Tibial artery (tissue), 4 donors: ENCODE results near the gene GTPBP4.

Source experiments
- DNase-seq, 2 donors: peaks; one replicate each; pipeline ENCODE4 v3.0.0-alpha.2; 2019
- H3K27ac ChIP-seq, 2 donors: fragments of 200-600 bp; sonication (generic) in 1 of 2; 1 replicate in 1 of 2; 2 replicates in 1 of 2; pipeline ENCODE4 v1.5.1; 2018 to 2019; ENCODE audit warnings: mild to moderate bottlenecking in 1 of 2
- H3K27me3 ChIP-seq, 2 donors: fragments of 200-600 bp; sonication (generic) in 1 of 2; one replicate each; pipeline versions ENCODE4 v1.5.1 to v1.6.0; 2016 to 2019
- H3K36me3 ChIP-seq, 3 donors: fragments of 200-600 bp; sonication (generic) in 2 of 3; one replicate each; pipeline ENCODE4 v1.5.1; 2016 to 2019; ENCODE audit warnings: mild to moderate bottlenecking in 2 of 3
- H3K4me1 ChIP-seq, 4 donors: fragments of 200-600 bp; sonication (generic) in 2 of 4; 1 replicate in 3 of 4; 2 replicates in 1 of 4; pipeline ENCODE4 v1.5.1; 2016 to 2019
- H3K4me3 ChIP-seq, 2 donors: fragments of 200-600 bp; sonication (generic) in 1 of 2; 1 replicate in 1 of 2; 2 replicates in 1 of 2; pipeline ENCODE4 v1.5.1; 2018 to 2019; ENCODE audit warnings: mild to moderate bottlenecking in 2 of 2
- H3K9me3 ChIP-seq, 3 donors: fragments of 200-600 bp; sonication (generic) in 1 of 3; one replicate each; pipeline ENCODE4 v1.5.1; 2016 to 2019
- intact Hi-C: fragments of 100-400 bp; cut with DNase I; formaldehyde crosslinking; loops from one replicate; pipeline ENCODE4 v1.15.0; 2023; ENCODE audit warnings: low total_unique reads
- TF ChIP-seq, protein P1 (sequence below), 2 experiments: fragments of 200-600 bp in 1 of 2; fragments of 450-650 bp in 1 of 2; IDR thresholded peaks; one replicate each; pipeline ENCODE4 v1.5.1; 2017 to 2019; ENCODE audit warnings: antibody characterized with exemption in 2 of 2, mild to moderate bottlenecking in 1 of 2, moderate library complexity in 1 of 2

GTPBP4 gene

DNA sequence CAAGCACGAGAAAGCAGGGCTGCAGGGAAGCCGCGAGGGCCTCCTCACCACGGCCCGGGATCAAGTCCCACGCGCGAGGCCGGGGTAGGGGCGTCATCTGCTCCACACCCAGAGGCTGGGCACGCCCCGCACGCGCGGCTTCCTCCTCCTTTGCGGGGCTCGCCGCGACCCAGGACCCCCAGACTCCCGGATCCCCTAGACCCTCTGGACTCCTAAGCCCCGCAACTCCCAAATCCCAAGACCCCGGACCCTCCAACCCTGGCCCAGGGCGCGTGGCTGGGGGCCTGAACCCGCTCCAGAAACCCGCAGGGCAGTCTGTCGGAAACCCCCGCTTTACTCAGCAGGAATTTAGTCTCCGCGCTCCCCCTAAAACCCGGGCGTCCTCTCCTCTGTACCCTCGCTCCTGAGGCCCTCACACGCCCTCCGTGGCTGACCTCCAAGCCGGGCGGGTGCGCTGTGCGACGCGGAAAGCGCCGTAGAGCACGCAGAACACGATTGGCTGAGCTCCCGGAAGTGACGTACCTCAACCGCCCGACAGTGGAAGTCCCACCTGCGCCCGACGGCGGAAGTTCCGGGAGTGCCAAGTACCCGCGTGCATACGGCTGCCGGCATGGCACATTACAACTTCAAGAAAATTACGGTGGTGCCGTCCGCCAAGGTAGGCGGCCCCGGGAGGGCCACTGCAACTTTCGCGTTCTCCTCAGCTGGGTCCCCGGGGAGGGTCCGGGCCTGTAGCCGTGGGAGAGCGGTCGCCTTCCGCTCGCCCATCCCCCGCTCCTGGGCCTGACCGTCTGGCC lies at the start of gene GTPBP4:
Gene GTPBP4, plus strand, starts transcription at position 565 of the 797 bp plus-strand sequence. Its CDS starts 46 bp downstream, at position 611.
- Histone ChIP-seq H3K4me3 (peak within 1 kb of the TSS; percentile 80 to 87), H3K4me1 (peaks cover 0 to 29% (median 21%) of the 10 kb centered on the region in 4 donors), H3K27ac (peak within 1 kb of the TSS; percentile 81 to 93), H3K36me3 (peaks cover 0 to 13% (median 1%) of the 10 kb centered on the region in 3 donors), H3K9me3 (no peaks in the 10 kb centered on the region), H3K27me3 (no peaks in the 10 kb centered on the region)
- intact Hi-C loops: loop anchor here (2.0 kb wide), 2 partner anchors 57 to 69 kb away; partner anchors contain the start of genes LARP4B and WDR37
- TF ChIP-seq, protein P1, sequence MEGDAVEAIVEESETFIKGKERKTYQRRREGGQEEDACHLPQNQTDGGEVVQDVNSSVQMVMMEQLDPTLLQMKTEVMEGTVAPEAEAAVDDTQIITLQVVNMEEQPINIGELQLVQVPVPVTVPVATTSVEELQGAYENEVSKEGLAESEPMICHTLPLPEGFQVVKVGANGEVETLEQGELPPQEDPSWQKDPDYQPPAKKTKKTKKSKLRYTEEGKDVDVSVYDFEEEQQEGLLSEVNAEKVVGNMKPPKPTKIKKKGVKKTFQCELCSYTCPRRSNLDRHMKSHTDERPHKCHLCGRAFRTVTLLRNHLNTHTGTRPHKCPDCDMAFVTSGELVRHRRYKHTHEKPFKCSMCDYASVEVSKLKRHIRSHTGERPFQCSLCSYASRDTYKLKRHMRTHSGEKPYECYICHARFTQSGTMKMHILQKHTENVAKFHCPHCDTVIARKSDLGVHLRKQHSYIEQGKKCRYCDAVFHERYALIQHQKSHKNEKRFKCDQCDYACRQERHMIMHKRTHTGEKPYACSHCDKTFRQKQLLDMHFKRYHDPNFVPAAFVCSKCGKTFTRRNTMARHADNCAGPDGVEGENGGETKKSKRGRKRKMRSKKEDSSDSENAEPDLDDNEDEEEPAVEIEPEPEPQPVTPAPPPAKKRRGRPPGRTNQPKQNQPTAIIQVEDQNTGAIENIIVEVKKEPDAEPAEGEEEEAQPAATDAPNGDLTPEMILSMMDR (IDR thresholded peaks at IDR 0.05): no peak
- DNase-seq: peak; percentile 98

DNA sequence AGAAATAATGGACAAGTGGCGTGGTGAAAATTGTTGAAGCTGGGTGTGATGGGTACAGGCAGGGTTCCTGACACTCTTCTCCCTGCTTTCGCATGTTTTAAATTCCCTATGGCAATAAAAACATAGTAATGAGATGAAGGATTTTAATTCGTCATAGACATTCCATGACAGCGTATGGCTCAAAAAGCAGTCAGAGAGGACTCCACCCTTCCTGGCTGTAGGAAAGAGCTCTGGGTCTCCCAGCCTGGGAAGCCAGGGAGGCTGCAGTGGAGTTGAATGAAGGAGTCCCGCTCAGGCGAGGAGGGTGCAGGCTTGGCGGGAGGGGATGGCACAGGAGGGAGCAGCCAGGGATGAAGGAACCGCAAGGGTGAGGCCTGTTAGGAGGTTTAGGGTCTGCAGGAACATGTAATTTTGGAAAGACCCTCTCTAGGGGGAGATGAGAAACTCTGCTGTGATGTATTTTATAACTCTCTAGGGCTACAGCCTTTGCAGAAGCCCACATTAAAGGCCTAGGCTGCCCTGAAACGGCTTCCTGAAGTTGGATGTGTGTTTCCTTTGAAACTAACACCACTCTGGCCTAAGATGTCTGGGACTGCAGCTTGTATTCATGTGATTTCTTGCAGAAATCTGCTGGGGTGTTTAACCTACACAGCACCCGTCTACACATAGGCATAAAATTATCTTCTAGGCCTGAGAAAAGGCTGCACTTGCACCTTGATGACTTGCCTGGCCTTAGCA lies 49.1 kb upstream of the GTPBP4 start:
- TF ChIP-seq, protein P1 (IDR thresholded peaks at IDR 0.05): no peak
- Histone ChIP-seq H3K9me3 (no peaks in the 10 kb centered on the region), H3K4me3 (no peak overlapping the region), H3K36me3 (no peaks in the 10 kb centered on the region), H3K27ac (no peak overlapping the region), H3K27me3 (no peaks in the 10 kb centered on the region), H3K4me1 (no peaks in the 10 kb centered on the region)
- DNase-seq: no peak
- intact Hi-C loops: loop anchor here (10.0 kb wide), 1 partner anchor 424 kb away; no protein-coding TSS in a partner anchor

DNA sequence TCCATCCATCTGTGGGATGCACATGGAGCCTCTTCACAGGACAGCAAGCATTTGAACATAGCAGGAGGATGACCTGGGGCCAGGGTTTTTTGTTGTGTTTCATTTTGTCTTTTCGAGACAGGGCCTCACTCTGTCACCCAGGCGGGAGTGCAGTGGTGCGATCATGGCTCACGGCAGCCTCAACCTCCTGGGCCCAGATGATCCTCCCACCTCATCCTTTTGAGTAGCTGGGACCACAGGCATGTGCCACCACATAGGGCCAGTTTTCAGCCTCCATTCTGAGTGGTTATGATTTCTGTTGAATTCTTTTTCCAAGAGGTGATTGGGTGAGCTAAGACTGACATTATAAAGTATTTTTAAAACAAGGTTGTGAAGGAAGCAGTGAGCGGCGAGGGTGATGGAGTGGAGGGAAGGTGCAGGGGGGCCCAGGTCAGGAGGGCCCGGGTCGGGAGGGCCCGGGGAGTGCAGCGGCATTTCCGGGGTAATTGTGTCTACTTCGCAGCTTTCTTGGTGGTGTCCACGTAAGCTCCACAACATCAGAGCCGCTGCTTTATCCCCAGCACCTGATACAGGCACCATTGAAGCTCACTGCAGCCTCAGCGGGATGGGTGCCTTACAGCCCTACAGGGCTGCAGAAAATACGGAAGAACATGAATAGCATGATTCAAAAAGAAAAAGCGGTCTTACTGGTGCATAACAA lies 44.8 kb upstream of the GTPBP4 start:
- no peak for DNase-seq
- Histone ChIP-seq H3K27ac (no peak overlapping the region), H3K27me3 (no peaks in the 10 kb centered on the region)

DNA sequence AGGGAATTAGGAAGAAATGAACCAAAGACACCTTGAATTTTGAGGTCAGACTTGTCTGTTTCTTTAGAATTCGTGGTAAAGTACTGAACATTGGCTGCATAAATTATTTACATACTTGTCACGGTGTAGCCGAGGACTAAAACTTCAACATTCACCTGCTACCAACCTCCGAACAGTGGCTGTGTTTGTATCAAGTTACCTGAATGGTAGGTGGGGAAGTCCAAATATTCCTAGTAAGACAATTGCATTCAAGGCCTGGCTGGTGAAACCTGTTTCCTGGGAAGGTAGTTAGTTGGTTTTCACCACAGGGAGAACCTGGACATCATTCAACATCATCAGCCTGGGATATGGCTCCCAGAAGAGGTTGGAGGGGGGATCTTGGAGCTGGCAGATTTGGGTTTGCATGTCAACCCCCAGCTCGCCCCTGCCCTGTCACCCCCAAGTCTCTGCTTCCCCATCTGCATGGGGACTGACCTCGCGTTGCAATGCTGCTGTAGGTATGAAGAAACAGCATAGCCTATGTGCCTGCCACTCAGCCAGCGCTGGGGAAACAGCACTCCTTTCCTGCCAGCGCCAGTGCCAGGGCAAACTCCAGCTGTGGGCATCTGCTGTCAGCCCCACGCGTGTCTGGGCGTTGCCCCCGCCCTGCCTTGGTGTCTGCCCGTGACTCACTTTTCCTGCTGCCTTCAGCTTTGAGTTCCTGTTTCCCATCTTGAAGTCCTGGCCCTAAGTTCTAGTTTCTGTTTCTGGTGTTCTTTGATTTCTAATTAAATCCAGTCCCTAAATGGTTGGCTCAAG lies 44.0 kb upstream of the GTPBP4 start:
- TF ChIP-seq, protein P1 (IDR thresholded peaks at IDR 0.05): no peak
- no peak overlapping the region for H3K4me3 ChIP-seq
- intact Hi-C loops: no loop called here
- peaks cover 0 to 3% (median 0%) of the 10 kb centered on the region in 4 donors for H3K4me1 ChIP-seq
- H3K27ac ChIP-seq: no peak overlapping the region
- peak; percentile 78 to 82 for DNase-seq
- no peaks in the 10 kb centered on the region for H3K27me3 ChIP-seq
- no peaks in the 10 kb centered on the region for H3K9me3 ChIP-seq
- no peaks in the 10 kb centered on the region for H3K36me3 ChIP-seq

More for the DNA sequence above, 44.8 kb upstream of the GTPBP4 start:
- intact Hi-C loops: no loop called here
- Histone ChIP-seq H3K36me3 (no peaks in the 10 kb centered on the region), H3K9me3 (no peaks in the 10 kb centered on the region), H3K4me3 (no peak overlapping the region), H3K4me1 (peaks cover 0 to 3% (median 0%) of the 10 kb centered on the region in 4 donors)
- TF ChIP-seq, protein P1 (IDR thresholded peaks at IDR 0.05): no peak

DNA sequence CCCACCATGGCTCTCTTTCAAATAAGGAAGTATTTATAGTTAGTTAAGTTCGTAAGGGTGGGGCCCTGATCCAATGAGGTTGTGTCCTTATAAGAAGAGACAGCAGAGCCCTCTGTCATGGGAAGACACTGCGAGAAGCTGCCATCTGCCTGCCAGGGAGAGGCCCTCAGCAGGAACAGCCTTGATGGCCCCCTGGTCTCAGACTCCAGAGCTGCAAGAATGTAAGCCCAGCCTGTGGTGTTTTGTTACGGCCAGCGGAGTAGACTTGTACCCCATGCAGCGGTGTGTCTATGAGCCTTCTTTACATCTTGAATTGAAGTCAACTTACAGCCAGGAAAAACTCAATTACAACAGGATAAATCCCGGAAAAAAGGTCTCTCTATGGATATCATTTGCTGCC lies 42.5 kb upstream of the GTPBP4 start:
- Histone ChIP-seq H3K36me3 (no peaks in the 10 kb centered on the region), H3K4me3 (no peak overlapping the region), H3K4me1 (peaks cover 0 to 3% (median 0%) of the 10 kb centered on the region in 4 donors), H3K27ac (no peak overlapping the region), H3K27me3 (no peaks in the 10 kb centered on the region), H3K9me3 (no peaks in the 10 kb centered on the region)
- TF ChIP-seq, protein P1 (IDR thresholded peaks at IDR 0.05): no peak
- no peak for DNase-seq
- intact Hi-C loops: no loop called here
